Neural cell (in vitro differentiated cells): ENCODE results near the gene ZNF804A. TPM values are rescaled to one million over a fixed set of nuclear protein-coding genes. Genes with fewer than 3 reads are reported as not detected.

Source experiments
- H2AFZ ChIP-seq: fragments of 200-600, 300-800 bp; sonication (generic), shearing (Covaris generic); 2 replicates; pipeline ENCODE4 v1.6.0; 2014; ENCODE audit warnings: low read depth, mild to moderate bottlenecking, antibody characterized with exemption, low read length, moderate library complexity
- H3F3A ChIP-seq: fragments of 200-600 bp; shearing (Covaris generic); 2 replicates; pipeline ENCODE4 v1.6.1; 2016; ENCODE audit warnings: mild to moderate bottlenecking, moderate library complexity, mixed read lengths, antibody characterized with exemption, low read length; ENCODE audit not compliant: insufficient read depth, poor library complexity, severe bottlenecking
- H3K27ac ChIP-seq: fragments of 200-600, 300-800 bp; sonication (generic), shearing (Covaris generic); 2 replicates; pipeline ENCODE4 v1.5.1; 2014; ENCODE audit warnings: mild to moderate bottlenecking, low read length, moderate library complexity
- H3K27me3 ChIP-seq: fragments of 300-800, 200-600 bp; sonication (generic), shearing (Covaris generic); 2 replicates; pipeline ENCODE4 v1.6.0; 2014; ENCODE audit warnings: mild to moderate bottlenecking, low read depth, low read length, moderate library complexity; ENCODE audit not compliant: insufficient read depth
- H3K36me3 ChIP-seq: fragments of 300-800, 200-600 bp; sonication (generic), shearing (Covaris generic); 2 replicates; pipeline ENCODE4 v1.5.1; 2014; ENCODE audit warnings: mild to moderate bottlenecking, antibody characterized with exemption, low read length, moderate library complexity; ENCODE audit not compliant: insufficient read depth
- H3K4me2 ChIP-seq: fragments of 300-800, 200-600 bp; sonication (generic), shearing (Covaris generic); 2 replicates; pipeline ENCODE4 v1.6.0; 2014; ENCODE audit warnings: mild to moderate bottlenecking, low read length
- H3K4me3 ChIP-seq: fragments of 300-800, 200-600 bp; sonication (generic), shearing (Covaris generic); 2 replicates; pipeline ENCODE4 v1.5.1; 2014; ENCODE audit warnings: mild to moderate bottlenecking, low read length, moderate library complexity
- H3K79me2 ChIP-seq: fragments of 200-600 bp; shearing (Covaris generic); replicated peaks from 2 replicates; pipeline ENCODE4 v1.6.0; 2014; ENCODE audit warnings: mild to moderate bottlenecking, low read length, moderate library complexity; ENCODE audit not compliant: insufficient read depth
- H3K9ac ChIP-seq: fragments of 300-800, 200-600 bp; sonication (generic), shearing (Covaris generic); 2 replicates; pipeline ENCODE4 v1.6.1; 2016; ENCODE audit warnings: mild to moderate bottlenecking, low read length, mixed read lengths
- H3K9me2 ChIP-seq: fragments of 200-600 bp; shearing (Covaris generic); 2 replicates; pipeline ENCODE4 v1.6.1; 2016; ENCODE audit warnings: mild to moderate bottlenecking, low read length, mixed read lengths; ENCODE audit not compliant: insufficient read depth
- H3K9me3 ChIP-seq: fragments of 200-600, 300-800 bp; sonication (generic), shearing (Covaris generic); 2 replicates; pipeline ENCODE4 v1.6.1; 2016; ENCODE audit warnings: mild to moderate bottlenecking, mixed run types, low read length, moderate library complexity, mixed read lengths
- H4K20me1 ChIP-seq: fragments of 200-600 bp; shearing (Covaris generic); 2 replicates; pipeline ENCODE4 v1.6.1; 2016; ENCODE audit warnings: mild to moderate bottlenecking, mixed run types; ENCODE audit not compliant: insufficient read depth
- CTCF ChIP-seq: fragments of 450-650 bp; IDR thresholded peaks from 2 replicates; pipeline ENCODE4 v1.5.1; 2014; ENCODE audit warnings: antibody characterized with exemption, mild to moderate bottlenecking, moderate library complexity; ENCODE audit not compliant: poor library complexity, severe bottlenecking
- EP300 ChIP-seq: fragments of 450-650 bp; conservative IDR thresholded peaks from 2 replicates; pipeline ENCODE4 v1.6.1; 2014; ENCODE audit warnings: antibody characterized with exemption, mild to moderate bottlenecking, moderate library complexity; ENCODE audit not compliant: poor library complexity, severe bottlenecking
- EZH2 ChIP-seq: fragments of 200-600, 300-800 bp; shearing (Covaris generic), sonication (generic); IDR thresholded peaks from 2 replicates; pipeline ENCODE4 v1.6.1; 2014; ENCODE audit warnings: antibody characterized with exemption, low read length, borderline replicate concordance, mild to moderate bottlenecking; ENCODE audit not compliant: insufficient read depth, poor library complexity, severe bottlenecking
- MXI1 ChIP-seq: fragments of 450-650 bp; conservative IDR thresholded peaks from 2 replicates; pipeline ENCODE4 v1.6.1; 2014; ENCODE audit warnings: antibody characterized with exemption, mild to moderate bottlenecking; ENCODE audit not compliant: poor library complexity, severe bottlenecking
- POLR2AphosphoS5 ChIP-seq: IDR thresholded peaks from 2 replicates; pipeline ENCODE4 v1.6.1; 2012
- RAD21 ChIP-seq: fragments of 450-650 bp; conservative IDR thresholded peaks from 2 replicates; pipeline ENCODE4 v1.6.1; 2014; ENCODE audit warnings: antibody characterized with exemption, mild to moderate bottlenecking, moderate library complexity
- REST ChIP-seq: IDR thresholded peaks from 2 replicates; pipeline ENCODE4 v1.6.1; 2012; ENCODE audit warnings: borderline replicate concordance
- SMC3 ChIP-seq: fragments of 450-650 bp; conservative IDR thresholded peaks from 2 replicates; pipeline ENCODE4 v1.6.1; 2014; ENCODE audit warnings: antibody characterized with exemption, mild to moderate bottlenecking, moderate library complexity; ENCODE audit not compliant: poor library complexity
- TAF1 ChIP-seq: IDR thresholded peaks from 2 replicates; pipeline ENCODE4 v1.6.1; 2012; ENCODE audit warnings: low read depth
- polyA plus RNA-seq: library from polyadenylated mRNA; depleted of rRNA; stranded (reverse); fragments of >200 nt; gene quantifications from 2 replicates; pipeline ENCODE4 v1.2.3, GENCODE V29; 2014

Gene ZNF804A
- polyA plus RNA-seq, 1 donor from 2014 or later = 2.7 TPM

GRCh38 chr2:184620367-184620766, 22.0 kb downstream of the ZNF804A start:
- Histone ChIP-seq H4K20me1 (no peaks in the 10 kb centered on the region), H3K27me3 (no peaks in the 10 kb centered on the region), H3K9ac (no peak overlapping the region), H3K36me3 (no peaks in the 10 kb centered on the region), H3F3A (no peaks in the 10 kb centered on the region), H2AFZ (no peak overlapping the region), H3K4me2 (no peak overlapping the region), H3K79me2 (peaks cover 4% of the 10 kb centered on the region), H3K9me2 (no peaks in the 10 kb centered on the region), H3K9me3 (no peaks in the 10 kb centered on the region), H3K27ac (no peak overlapping the region), H3K4me3 (no peak overlapping the region)
- TF ChIP-seq RAD21 (no peak), REST (no peak), CTCF (no peak), EZH2 (no peak), POLR2AphosphoS5 (no peak), TAF1 (no peak), MXI1 (no peak), SMC3 (no peak), EP300 (no peak)

- no peaks in the 10 kb centered on the region for H4K20me1 ChIP-seq
- no peaks in the 10 kb centered on the region for H3K79me2 ChIP-seq
- no peaks in the 10 kb centered on the region for H3F3A ChIP-seq
- TF ChIP-seq TAF1 (no peak), CTCF (no peak), EZH2 (no peak), SMC3 (no peak), MXI1 (no peak), REST (no peak), EP300 (no peak), POLR2AphosphoS5 (no peak), RAD21 (no peak)
- no peaks in the 10 kb centered on the region for H3K27me3 ChIP-seq
- H3K9me2 ChIP-seq = no peaks in the 10 kb centered on the region
- H3K9me3 ChIP-seq = no peaks in the 10 kb centered on the region
- no peaks in the 10 kb centered on the region for H3K36me3 ChIP-seq
- H2AFZ ChIP-seq = no peak overlapping the region
- no peak overlapping the region for H3K9ac ChIP-seq
- H3K4me2 ChIP-seq = no peak overlapping the region
- no peak overlapping the region for H3K27ac ChIP-seq
- no peak overlapping the region for H3K4me3 ChIP-seq
These were observed 26.0 kb downstream of the ZNF804A start for GRCh38 chr2:184624311-184624710.
